Mucosa of descending colon (tissue), 3 donors: Measurements from ENCODE around the gene RAD51B. TPM values are rescaled to one million over a fixed set of nuclear protein-coding genes. Genes with fewer than 3 reads are reported as not detected.
"Not testable (repeated sequence)": the region's sequence is repeated elsewhere in the genome, so short reads cannot be mapped to it uniquely, and the experiment has no call there.

ENCODE experiments used
- ATAC-seq: fragments of 200-7000 bp; cut with Tn5 transposase; one replicate; pipeline ENCODE4 v1.9.1; 2020; ENCODE audit warnings: mild to moderate bottlenecking, moderate library complexity
- DNase-seq, 3 donors: peaks; one replicate each; pipeline ENCODE4 v3.0.0-alpha.2; 2020
- H3K36me3 ChIP-seq: fragments of 200-600 bp; one replicate; pipeline ENCODE4 v1.8.0; 2021; ENCODE audit warnings: low read depth, mild to moderate bottlenecking
- H3K4me1 ChIP-seq: fragments of 200-600 bp; one replicate; pipeline ENCODE4 v1.8.0; 2021; ENCODE audit warnings: low read depth, mild to moderate bottlenecking
- H3K4me3 ChIP-seq: fragments of 200-600 bp; one replicate; pipeline ENCODE4 v1.8.0; 2021; ENCODE audit warnings: mild to moderate bottlenecking
- H3K9me3 ChIP-seq: fragments of 200-600 bp; one replicate; pipeline ENCODE4 v1.8.0; 2021; ENCODE audit warnings: mild to moderate bottlenecking
- intact Hi-C, 2 donors: fragments of 100-400 bp; cut with DNase I in 1 of 2; cut with micrococcal nuclease in 1 of 2; formaldehyde crosslinking; loops; one replicate each; pipeline versions ENCODE4 v1.11.0 to v1.11.1; 2022; cut with DNase I, micrococcal nuclease
- total RNA-seq, 3 donors: library from RNA; stranded (reverse); fragmentation: NEBNext Ultra II Directional in 2 of 3; extraction: Animal tissue kit (Norgen Biotek cat#: 25700) in 2 of 3; gene quantifications; one replicate each; pipeline versions ENCODE4 v1.2.1 to v1.2.4, GENCODE V29; 2021 to 2023
- TF ChIP-seq, protein P1 (sequence below): fragments of 200-600 bp; IDR thresholded peaks from one replicate; pipeline ENCODE4 v1.8.0; 2022; ENCODE audit warnings: antibody characterized with exemption, mild to moderate bottlenecking
- donor health status: DM: no; HTN: no; CAD: no; lungs with moderate emphysema.
- donor health status: DM: no; HTN: no; CAD: no.
- donor health status: DM: no; HTN: yes; CAD: no.

Gene RAD51B
- total RNA-seq, 3 donors from 2014 or later, result 15.8 to 23.3 (median 20.9) TPM

DNA sequence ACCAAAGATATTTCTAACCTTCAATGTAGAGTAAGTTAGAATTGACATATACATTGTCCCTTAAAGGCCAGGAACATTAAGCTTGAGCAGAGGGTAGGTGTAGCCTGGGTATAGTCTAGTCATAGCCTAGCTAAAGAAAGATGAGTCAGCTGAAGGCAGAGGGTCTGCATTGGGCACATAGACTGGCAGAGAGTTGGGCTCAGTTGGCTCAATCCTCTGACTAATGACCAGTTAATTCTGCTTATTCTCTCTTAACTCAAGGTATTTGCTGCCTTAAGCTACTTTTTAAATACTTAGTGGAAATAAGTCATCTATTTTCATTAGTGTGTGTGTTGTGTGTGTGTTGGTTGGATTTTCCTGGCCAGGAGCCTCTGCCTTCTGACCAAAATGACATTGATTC lies 467.1 kb downstream of the RAD51B start:
- no peak overlapping the region for H3K4me3 ChIP-seq
- ATAC-seq, result no peak
- no peak for DNase-seq

GRCh38 chr14:68289452-68289851 lies 469.9 kb downstream of the RAD51B start:
- DNase-seq, H3K9me3 ChIP-seq, intact Hi-C loops, ATAC-seq, H3K36me3 ChIP-seq, H3K4me3 ChIP-seq: not testable (repeated sequence)
- H3K4me1 ChIP-seq, result peaks cover 26% of the 10 kb centered on the region

More for the DNA sequence above, 467.1 kb downstream of the RAD51B start:
- intact Hi-C loops, result no loop called here
- H3K36me3 ChIP-seq, result no peaks in the 10 kb centered on the region
- no peaks in the 10 kb centered on the region for H3K9me3 ChIP-seq
- peaks cover 5% of the 10 kb centered on the region for H3K4me1 ChIP-seq
- TF ChIP-seq, protein P1, sequence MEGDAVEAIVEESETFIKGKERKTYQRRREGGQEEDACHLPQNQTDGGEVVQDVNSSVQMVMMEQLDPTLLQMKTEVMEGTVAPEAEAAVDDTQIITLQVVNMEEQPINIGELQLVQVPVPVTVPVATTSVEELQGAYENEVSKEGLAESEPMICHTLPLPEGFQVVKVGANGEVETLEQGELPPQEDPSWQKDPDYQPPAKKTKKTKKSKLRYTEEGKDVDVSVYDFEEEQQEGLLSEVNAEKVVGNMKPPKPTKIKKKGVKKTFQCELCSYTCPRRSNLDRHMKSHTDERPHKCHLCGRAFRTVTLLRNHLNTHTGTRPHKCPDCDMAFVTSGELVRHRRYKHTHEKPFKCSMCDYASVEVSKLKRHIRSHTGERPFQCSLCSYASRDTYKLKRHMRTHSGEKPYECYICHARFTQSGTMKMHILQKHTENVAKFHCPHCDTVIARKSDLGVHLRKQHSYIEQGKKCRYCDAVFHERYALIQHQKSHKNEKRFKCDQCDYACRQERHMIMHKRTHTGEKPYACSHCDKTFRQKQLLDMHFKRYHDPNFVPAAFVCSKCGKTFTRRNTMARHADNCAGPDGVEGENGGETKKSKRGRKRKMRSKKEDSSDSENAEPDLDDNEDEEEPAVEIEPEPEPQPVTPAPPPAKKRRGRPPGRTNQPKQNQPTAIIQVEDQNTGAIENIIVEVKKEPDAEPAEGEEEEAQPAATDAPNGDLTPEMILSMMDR, result no peak

GRCh38 chr14:68291820-68292219 lies 472.2 kb downstream of the RAD51B start:
- no peaks in the 10 kb centered on the region for H3K9me3 ChIP-seq
- peaks cover 40% of the 10 kb centered on the region for H3K4me1 ChIP-seq
- DNase-seq, result no peak
- intact Hi-C loops, result no loop called here
- TF ChIP-seq, protein P1, result no peak
- ATAC-seq, result no peak
- no peak overlapping the region for H3K4me3 ChIP-seq
- no peaks in the 10 kb centered on the region for H3K36me3 ChIP-seq

- DNase-seq (peak in 2 of 3 donors; percentile 64 to 74), ATAC-seq (peak; percentile 87)
- Histone ChIP-seq H3K9me3 (no peaks in the 10 kb centered on the region), H3K4me1 (peaks cover 40% of the 10 kb centered on the region), H3K4me3 (no peak overlapping the region), H3K36me3 (no peaks in the 10 kb centered on the region)
- TF ChIP-seq, protein P1, result no peak
- intact Hi-C loops, result no loop called here
These were observed 473.0 kb downstream of the RAD51B start for GRCh38 chr14:68292441-68293215.

GRCh38 chr14:68293404-68293803 lies 473.8 kb downstream of the RAD51B start:
- Histone ChIP-seq H3K9me3 (no peaks in the 10 kb centered on the region), H3K4me3 (no peak overlapping the region), H3K4me1 (peaks cover 40% of the 10 kb centered on the region), H3K36me3 (no peaks in the 10 kb centered on the region)
- ATAC-seq (peak; percentile 38), DNase-seq (peak in 2 of 3 donors; percentile 55 to 67)
- intact Hi-C loops, result no loop called here
- TF ChIP-seq, protein P1, result no peak

DNA sequence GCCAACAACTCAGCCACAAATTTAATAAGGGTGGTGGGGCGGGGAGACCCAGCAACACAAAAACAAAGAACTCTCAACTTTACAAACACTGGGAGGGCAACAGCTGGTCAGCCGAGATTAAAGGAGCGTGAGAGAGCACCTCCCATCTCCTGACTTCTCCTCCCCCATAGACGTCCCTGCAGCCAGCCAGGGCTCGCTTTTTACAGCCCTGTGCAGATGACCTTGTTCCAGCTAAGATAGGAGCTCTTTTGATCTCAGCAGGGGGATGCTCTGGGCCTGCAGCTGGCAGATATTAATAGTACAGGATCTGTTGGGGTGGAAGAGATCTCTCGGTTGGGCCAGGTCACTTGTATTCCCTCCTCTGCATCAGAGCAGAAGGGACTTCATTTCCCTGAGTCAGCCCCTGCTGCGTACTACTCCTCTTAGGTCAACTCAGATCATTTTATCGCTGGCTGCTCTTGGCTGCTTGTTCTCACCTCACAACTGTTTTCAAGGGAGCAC lies 475.8 kb downstream of the RAD51B start:
- H3K4me3 ChIP-seq, result no peak overlapping the region
- intact Hi-C loops, result no loop called here
- H3K36me3 ChIP-seq, result no peaks in the 10 kb centered on the region
- peaks cover 40% of the 10 kb centered on the region for H3K4me1 ChIP-seq
- no peaks in the 10 kb centered on the region for H3K9me3 ChIP-seq
- DNase-seq (peak; percentile 55 to 66 (median 61)), ATAC-seq (peak; percentile 69)
- TF ChIP-seq, protein P1, result no peak
